Activated T-helper 1 cell treated with anti-CD3 and anti-CD28 coated beads, Interleukin-12 subunit alpha, Interleukin-12 subunit beta, Interleukin-2, Interleukin-4 antibody, amounts not matched to agents 30 ng/mL and 10 ng/mL and 1 ng/mL, durations not matched to agents 14 hours and 24 hours and 36 hours (primary cell): ENCODE measurements around the gene NT5C1B. TPM values are rescaled to one million over a fixed set of nuclear protein-coding genes. Genes with fewer than 3 reads are reported as not detected.
"Not testable (repeated sequence)": the region's sequence is repeated elsewhere in the genome, so short reads cannot be mapped to it uniquely, and the experiment has no call there.

Experiments used
- DNase-seq: peaks from one replicate; pipeline ENCODE4 v3.0.0; 2021; ENCODE audit warnings: low spot score
- H3K27ac Mint-ChIP-seq: one replicate; pipeline ENCODE4 v1.8.0; 2021; ENCODE audit warnings: mild to moderate bottlenecking, mixed read lengths
- H3K27me3 Mint-ChIP-seq: one replicate; pipeline ENCODE4 v1.8.0; 2022; ENCODE audit warnings: mild to moderate bottlenecking, moderate library complexity, mixed read lengths; ENCODE audit not compliant: insufficient read depth
- H3K36me3 Mint-ChIP-seq: one replicate; pipeline ENCODE4 v1.8.0; 2021; ENCODE audit warnings: low read depth, mixed read lengths
- H3K4me1 Mint-ChIP-seq: one replicate; pipeline ENCODE4 v1.8.0; 2021; ENCODE audit warnings: low read depth, mixed read lengths
- H3K4me3 Mint-ChIP-seq: one replicate; pipeline ENCODE4 v1.8.0; 2021; ENCODE audit warnings: mild to moderate bottlenecking, moderate library complexity, mixed read lengths
- H3K9me3 Mint-ChIP-seq: one replicate; pipeline ENCODE4 v1.8.0; 2021; ENCODE audit warnings: mixed read lengths
- intact Hi-C: fragments of 100-400 bp; cut with micrococcal nuclease; formaldehyde crosslinking; loops from one replicate; pipeline ENCODE4 v1.15.1; 2024
- total RNA-seq: library from RNA; stranded (reverse); gene quantifications from 2 replicates; pipeline ENCODE4 v1.2.3, GENCODE V29; 2022

The NT5C1B gene
- not detected in 2 replicates for total RNA-seq

GRCh38 chr2:18589354-18589753 is at the start of gene NT5C1B:
Gene NT5C1B, minus strand, starts transcription at chr2:18589569. Its CDS starts 101 bp downstream, at chr2:18589468.
- intact Hi-C loops: no loop called here
- Mint-ChIP-seq H3K27me3 (no peaks in the 10 kb centered on the region), H3K9me3 (peaks cover 5% of the 10 kb centered on the region), H3K27ac (no peak within 1 kb of the TSS), H3K4me3 (no peak within 1 kb of the TSS), H3K4me1 (no peaks in the 10 kb centered on the region), H3K36me3 (no peaks in the 10 kb centered on the region)
- no peak for DNase-seq

- peaks cover 40% of the 10 kb centered on the region for H3K9me3 Mint-ChIP-seq
- H3K27me3 Mint-ChIP-seq: no peaks in the 10 kb centered on the region
- no peaks in the 10 kb centered on the region for H3K4me1 Mint-ChIP-seq
- intact Hi-C loops: no loop called here
- H3K4me3 Mint-ChIP-seq: no peak overlapping the region
- no peaks in the 10 kb centered on the region for H3K36me3 Mint-ChIP-seq
- H3K27ac Mint-ChIP-seq: no peak overlapping the region
- DNase-seq: no peak
These were observed 47.8 kb upstream of the NT5C1B start for GRCh38 chr2:18637196-18637595.

- H3K27ac Mint-ChIP-seq, H3K4me3 Mint-ChIP-seq, H3K27me3 Mint-ChIP-seq, intact Hi-C loops, DNase-seq, H3K36me3 Mint-ChIP-seq, H3K4me1 Mint-ChIP-seq: not testable (repeated sequence)
- H3K9me3 Mint-ChIP-seq: peaks cover 39% of the 10 kb centered on the region
These were observed 43.3 kb upstream of the NT5C1B start for GRCh38 chr2:18632699-18633098.

- Mint-ChIP-seq H3K36me3 (peaks cover 2% of the 10 kb centered on the region), H3K27me3 (no peaks in the 10 kb centered on the region), H3K4me3 (no peak overlapping the region), H3K27ac (no peak overlapping the region), H3K9me3 (peaks cover 21% of the 10 kb centered on the region), H3K4me1 (no peaks in the 10 kb centered on the region)
- no peak for DNase-seq
- intact Hi-C loops: no loop called here
These were observed 41.6 kb upstream of the NT5C1B start for GRCh38 chr2:18630941-18631340.

- Mint-ChIP-seq H3K9me3 (peaks cover 21% of the 10 kb centered on the region), H3K27me3 (no peaks in the 10 kb centered on the region), H3K4me3 (no peak overlapping the region), H3K36me3 (peaks cover 2% of the 10 kb centered on the region), H3K4me1 (no peaks in the 10 kb centered on the region), H3K27ac (no peak overlapping the region)
- intact Hi-C loops: no loop called here
- DNase-seq: no peak
These were observed 41.2 kb upstream of the NT5C1B start for GRCh38 chr2:18630541-18630940.

- no peak for DNase-seq
- intact Hi-C loops: no loop called here
- Mint-ChIP-seq H3K36me3 (peaks cover 2% of the 10 kb centered on the region), H3K4me1 (no peaks in the 10 kb centered on the region), H3K4me3 (no peak overlapping the region), H3K27me3 (no peaks in the 10 kb centered on the region), H3K9me3 (peaks cover 21% of the 10 kb centered on the region), H3K27ac (no peak overlapping the region)
These were observed 40.7 kb upstream of the NT5C1B start for GRCh38 chr2:18630101-18630500.

- Mint-ChIP-seq H3K27ac (no peak overlapping the region), H3K27me3 (no peaks in the 10 kb centered on the region), H3K4me3 (no peak overlapping the region), H3K9me3 (peaks cover 9% of the 10 kb centered on the region), H3K4me1 (no peaks in the 10 kb centered on the region), H3K36me3 (peaks cover 2% of the 10 kb centered on the region)
- no peak for DNase-seq
- intact Hi-C loops: no loop called here
These were observed 37.7 kb upstream of the NT5C1B start for GRCh38 chr2:18626958-18627650.

- Mint-ChIP-seq H3K4me1 (no peaks in the 10 kb centered on the region), H3K27ac (no peak overlapping the region), H3K36me3 (peaks cover 2% of the 10 kb centered on the region), H3K9me3 (peaks cover 2% of the 10 kb centered on the region), H3K27me3 (no peaks in the 10 kb centered on the region), H3K4me3 (no peak overlapping the region)
- intact Hi-C loops: no loop called here
- DNase-seq: no peak
These were observed 36.9 kb upstream of the NT5C1B start for GRCh38 chr2:18626256-18626668.

GRCh38 chr2:18625563-18625962 is 36.2 kb upstream of the NT5C1B start:
- Mint-ChIP-seq H3K27me3 (no peaks in the 10 kb centered on the region), H3K4me3 (no peak overlapping the region), H3K9me3 (no peaks in the 10 kb centered on the region), H3K4me1 (no peaks in the 10 kb centered on the region), H3K27ac (no peak overlapping the region), H3K36me3 (no peaks in the 10 kb centered on the region)
- no peak for DNase-seq
- intact Hi-C loops: no loop called here

- peaks cover 4% of the 10 kb centered on the region for H3K9me3 Mint-ChIP-seq
- no peaks in the 10 kb centered on the region for H3K27me3 Mint-ChIP-seq
- intact Hi-C loops: no loop called here
- no peak overlapping the region for H3K4me3 Mint-ChIP-seq
- H3K36me3 Mint-ChIP-seq: no peaks in the 10 kb centered on the region
- no peak for DNase-seq
- H3K27ac Mint-ChIP-seq: no peak overlapping the region
- no peaks in the 10 kb centered on the region for H3K4me1 Mint-ChIP-seq
These were observed 34.4 kb upstream of the NT5C1B start for GRCh38 chr2:18623782-18624181.

- no peaks in the 10 kb centered on the region for H3K36me3 Mint-ChIP-seq
- H3K4me3 Mint-ChIP-seq: no peak overlapping the region
- H3K4me1 Mint-ChIP-seq: no peaks in the 10 kb centered on the region
- H3K27ac Mint-ChIP-seq: no peak overlapping the region
- H3K27me3 Mint-ChIP-seq: no peaks in the 10 kb centered on the region
- intact Hi-C loops: no loop called here
- DNase-seq: no peak
- peaks cover 4% of the 10 kb centered on the region for H3K9me3 Mint-ChIP-seq
These were observed 31.7 kb upstream of the NT5C1B start for GRCh38 chr2:18620867-18621632.

GRCh38 chr2:18619091-18619490 is 29.7 kb upstream of the NT5C1B start:
- no peaks in the 10 kb centered on the region for H3K36me3 Mint-ChIP-seq
- no peak overlapping the region for H3K4me3 Mint-ChIP-seq
- DNase-seq: no peak
- no peaks in the 10 kb centered on the region for H3K4me1 Mint-ChIP-seq
- H3K27me3 Mint-ChIP-seq: no peaks in the 10 kb centered on the region
- intact Hi-C loops: no loop called here
- H3K9me3 Mint-ChIP-seq: peaks cover 7% of the 10 kb centered on the region
- no peak overlapping the region for H3K27ac Mint-ChIP-seq

GRCh38 chr2:18614041-18614440 is 24.7 kb upstream of the NT5C1B start:
- intact Hi-C loops: no loop called here
- no peak overlapping the region for H3K27ac Mint-ChIP-seq
- H3K4me3 Mint-ChIP-seq: no peak overlapping the region
- no peak for DNase-seq
- peaks cover 3% of the 10 kb centered on the region for H3K9me3 Mint-ChIP-seq
- H3K27me3 Mint-ChIP-seq: no peaks in the 10 kb centered on the region
- H3K4me1 Mint-ChIP-seq: no peaks in the 10 kb centered on the region
- H3K36me3 Mint-ChIP-seq: no peaks in the 10 kb centered on the region
